Right kidney (tissue), 1 donor: Measurements from ENCODE around the gene MRNIP.

ENCODE experiments used
- DNase-seq: peaks from one replicate; pipeline ENCODE4 v3.0.0-alpha.2; 2016

The MRNIP gene

GRCh38 chr5:179822059-179822432 lies 36.6 kb downstream of the MRNIP start:
- no peak for DNase-seq

DNA sequence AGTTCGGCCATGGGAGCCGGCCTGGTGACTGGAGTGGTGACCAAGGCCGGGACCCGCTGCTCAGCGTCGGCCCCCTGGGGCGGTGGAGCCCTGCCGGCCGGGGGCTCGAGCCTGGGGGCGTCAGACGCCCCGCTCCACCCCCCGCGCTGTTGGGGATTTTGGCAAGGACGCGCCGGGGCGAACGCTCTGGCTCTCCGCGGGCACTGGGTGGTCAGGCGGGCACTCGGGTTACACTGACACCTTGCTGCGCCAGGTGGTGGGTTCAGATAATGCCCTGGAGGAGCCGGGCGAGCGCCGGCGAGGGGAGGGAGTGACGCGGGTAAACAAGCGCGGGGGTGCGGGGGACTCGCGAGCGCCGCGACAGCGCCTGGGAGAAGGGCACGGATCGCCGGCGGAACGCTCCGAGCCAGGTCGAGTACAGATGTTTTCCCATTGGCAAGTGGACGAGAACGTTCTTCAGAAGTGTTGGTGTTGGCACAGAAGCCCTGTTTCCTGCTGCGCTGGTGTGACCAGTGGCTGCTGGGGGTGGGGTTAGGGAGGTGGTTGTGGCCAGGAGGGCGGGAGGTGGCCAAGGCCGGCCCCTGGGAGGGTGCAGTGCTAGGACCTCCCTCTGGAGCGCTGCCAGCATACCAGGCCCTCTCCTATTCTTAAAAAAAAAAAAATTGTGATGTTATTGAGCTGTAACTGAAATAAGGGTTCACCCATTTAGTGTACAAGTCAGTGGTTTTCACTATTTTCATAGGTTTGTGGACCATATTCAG lies 37.1 kb downstream of the MRNIP start:
- DNase-seq, result peak; percentile 89

- DNase-seq, result peak; percentile 98
These were observed 37.9 kb downstream of the MRNIP start, which contains the start of gene SQSTM1 for GRCh38 chr5:179820483-179821297. Gene SQSTM1, plus strand, starts transcription at chr5:179820905. Its CDS starts 32 bp downstream, at chr5:179820937.

DNA sequence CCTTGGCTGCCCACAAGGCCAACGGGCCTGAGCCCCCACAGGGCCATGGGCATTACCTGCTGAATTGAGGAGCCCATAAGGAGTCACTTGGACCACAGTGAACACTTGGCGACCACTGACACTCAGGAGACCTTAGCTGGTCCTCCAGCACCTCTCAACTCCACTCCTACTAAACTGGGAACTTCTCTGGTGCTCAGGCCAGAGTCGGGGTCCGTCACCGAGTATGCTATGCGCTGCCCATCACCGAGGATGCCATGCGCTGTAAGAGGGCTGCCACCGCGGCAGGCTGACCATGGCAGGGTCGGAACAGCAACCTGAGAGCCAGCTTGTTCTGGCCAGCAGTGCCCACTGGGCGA lies 38.5 kb downstream of the MRNIP start:
- no peak for DNase-seq

DNA sequence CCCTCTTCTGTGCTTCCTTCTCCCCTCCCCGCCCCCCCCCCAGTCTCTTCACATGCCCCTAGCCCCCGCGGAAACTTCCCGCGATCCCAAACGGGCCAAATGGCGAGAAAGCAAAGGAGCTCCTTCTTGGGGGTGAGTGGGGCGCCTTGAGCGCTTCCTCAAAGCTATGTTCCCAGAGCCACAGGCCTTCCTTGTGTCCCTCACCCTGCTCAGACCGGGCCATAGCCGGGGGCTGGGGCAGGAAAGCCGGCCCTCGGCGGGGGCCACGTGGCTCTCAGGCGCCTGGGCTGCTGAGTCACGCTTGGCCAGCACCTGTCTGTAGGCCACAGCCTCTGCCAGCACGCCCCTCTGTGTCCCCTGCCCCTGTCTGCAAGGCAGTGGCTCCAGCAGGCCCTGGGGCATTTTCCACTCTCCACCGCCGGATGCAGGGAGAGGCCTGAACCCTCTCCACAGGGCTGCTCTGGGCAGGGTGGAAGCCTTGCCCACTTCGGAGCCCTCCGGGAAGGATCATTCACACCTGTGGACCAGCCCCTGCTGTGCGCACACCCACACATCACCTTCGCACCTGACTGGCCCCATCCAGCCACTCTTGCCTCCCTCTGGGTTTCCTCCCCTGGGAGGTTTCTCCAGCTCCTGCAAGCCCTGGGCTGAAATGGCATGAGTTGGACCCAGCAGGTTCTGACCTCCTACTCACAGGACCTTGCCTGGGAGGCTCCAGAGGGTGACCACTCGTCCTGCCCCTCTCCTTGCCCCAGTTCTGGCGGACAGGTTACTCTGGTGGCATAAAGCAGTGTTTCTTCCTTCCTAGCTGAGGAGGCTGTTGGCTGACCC lies 39.1 kb downstream of the MRNIP start:
- peak; percentile 73 for DNase-seq

DNA sequence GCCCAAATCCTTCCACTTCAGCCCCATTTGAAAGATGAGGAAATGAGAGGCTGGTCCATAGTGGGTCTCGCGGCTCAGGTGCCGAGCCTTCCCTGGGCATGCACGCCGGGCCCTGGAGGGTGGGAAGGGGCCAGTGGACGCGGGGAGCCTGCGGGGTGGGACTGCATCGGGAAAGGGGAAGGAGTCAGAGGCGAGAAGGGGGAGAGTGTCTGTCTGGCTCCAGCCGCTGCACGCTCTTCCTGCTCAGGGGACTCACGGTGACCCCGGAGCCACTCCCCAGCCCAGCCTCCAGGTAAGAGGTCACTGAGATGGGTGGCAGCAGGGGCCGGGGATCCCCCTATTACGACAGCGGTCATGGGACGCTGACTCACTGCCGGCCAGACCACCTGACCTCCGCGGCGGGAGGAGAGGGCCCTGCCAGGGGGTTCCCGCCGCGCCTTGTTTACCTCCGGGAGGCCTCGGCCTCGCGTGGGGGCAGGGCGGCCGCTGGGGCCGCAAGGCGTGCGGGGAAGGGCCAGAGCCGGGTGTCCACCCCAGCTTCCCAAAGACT lies 39.8 kb downstream of the MRNIP start:
- DNase-seq, result peak; percentile 76

GRCh38 chr5:179817890-179818745 lies 40.5 kb downstream of the MRNIP start:
- no peak for DNase-seq

DNA sequence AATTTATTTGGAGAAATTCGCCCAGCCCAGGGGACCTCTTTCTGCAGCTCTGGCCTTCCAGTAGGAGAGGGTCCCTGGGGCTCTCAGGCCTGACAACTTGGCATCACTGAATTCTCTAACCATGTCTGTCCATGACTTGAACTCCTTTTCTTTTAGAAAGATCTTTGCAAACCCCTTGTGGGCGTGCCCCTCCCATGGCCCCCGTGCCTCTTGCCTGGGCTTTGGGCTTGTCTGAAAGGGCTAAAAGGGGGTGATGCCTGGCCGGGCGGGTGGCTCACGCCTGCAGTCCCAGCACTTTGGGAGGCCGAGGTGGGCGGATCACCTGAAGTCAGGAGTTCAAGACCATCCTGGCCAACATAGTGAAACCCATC lies 41.2 kb downstream of the MRNIP start:
- DNase-seq, result no peak

DNA sequence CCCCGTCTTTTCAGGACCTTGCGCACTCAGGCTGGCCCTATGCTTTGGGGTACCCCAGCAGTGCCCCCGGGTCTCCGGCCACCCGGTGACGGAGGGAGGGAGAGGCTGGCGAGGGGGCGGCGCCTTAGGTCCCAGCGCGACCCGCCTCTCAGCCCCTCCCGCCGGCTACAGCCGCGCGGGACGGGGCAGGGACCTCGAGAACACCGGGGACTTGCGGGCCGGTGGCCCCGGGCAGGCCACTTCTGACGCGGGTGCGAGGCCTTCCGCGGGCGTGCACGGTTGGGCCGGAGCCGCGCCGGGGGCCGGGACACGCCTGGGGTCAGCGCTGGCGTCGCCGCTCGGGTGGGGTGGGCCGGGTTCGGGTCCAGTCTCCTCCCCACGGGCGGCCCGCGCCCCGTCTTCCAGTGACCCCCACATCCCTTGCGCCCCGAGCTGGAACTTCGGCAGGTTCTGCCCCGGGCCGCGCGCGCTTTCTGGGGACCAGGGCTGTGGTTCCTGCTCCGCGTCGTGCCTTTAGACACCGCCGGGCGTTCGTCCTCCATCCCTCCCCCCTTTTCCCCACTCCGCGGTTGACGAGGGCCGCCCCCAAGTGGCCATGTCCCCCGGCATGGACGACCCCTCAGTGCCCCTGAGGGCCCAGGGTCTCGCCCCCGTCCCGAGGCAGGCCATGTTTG lies 41.7 kb downstream of the MRNIP start:
- peak; percentile 56 for DNase-seq

- no peak for DNase-seq
These were observed 42.2 kb downstream of the MRNIP start for GRCh38 chr5:179816401-179816795.

DNA sequence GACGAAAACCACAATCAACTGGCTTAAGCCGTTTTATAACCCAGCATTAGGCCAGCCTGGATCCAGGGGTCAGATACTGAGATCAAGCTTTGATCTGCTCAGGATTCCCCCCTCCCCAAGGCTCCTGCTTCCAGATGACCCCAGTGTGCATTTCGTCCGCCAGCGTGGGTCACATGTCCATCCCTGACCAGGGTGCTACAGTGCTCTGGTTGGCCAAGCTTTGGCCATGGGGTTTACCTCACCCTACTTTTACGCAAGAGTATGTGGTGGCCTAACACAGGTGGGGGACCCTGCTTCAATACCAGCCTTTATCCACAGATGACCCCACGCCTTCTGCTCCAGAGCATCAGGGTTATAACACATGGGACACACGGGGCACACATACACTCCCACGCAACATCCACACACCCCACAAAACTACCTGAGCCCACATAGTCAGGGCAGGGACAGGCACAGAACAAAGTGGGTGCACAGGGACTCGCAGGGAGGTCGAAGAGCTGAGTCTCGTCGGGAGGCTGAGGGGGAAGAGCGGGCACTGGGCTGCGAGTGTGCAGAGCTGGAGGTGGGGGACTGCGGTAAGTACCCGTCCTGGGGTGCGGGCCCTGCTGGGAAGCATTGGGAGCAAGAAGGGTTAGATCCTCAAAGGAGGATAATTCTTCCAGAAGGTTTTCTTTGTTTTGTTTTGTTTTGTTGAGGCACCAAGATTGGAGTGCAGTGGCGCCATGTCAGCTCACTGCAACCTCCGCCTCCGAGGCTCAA lies 42.9 kb downstream of the MRNIP start:
- no peak for DNase-seq

DNA sequence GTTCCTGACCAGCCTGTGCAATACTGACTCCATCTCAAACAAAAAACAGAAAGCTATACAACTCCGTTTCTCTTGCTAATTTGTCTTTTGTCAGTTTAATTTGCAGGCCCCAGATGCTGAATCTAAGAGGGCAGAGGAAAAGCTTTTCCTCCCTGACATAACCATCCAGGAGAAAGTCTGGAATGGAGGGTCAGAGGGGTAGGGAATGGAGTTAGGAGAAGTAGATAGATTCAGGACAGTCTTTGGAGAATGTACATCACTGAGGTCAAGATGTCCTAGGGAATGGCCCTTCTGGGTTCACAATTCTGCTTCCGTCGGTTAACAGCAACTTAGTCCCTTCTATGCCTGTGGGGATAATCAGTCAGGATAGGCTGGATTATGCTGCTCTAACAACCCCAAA lies 44.5 kb downstream of the MRNIP start:
- no peak for DNase-seq

DNA sequence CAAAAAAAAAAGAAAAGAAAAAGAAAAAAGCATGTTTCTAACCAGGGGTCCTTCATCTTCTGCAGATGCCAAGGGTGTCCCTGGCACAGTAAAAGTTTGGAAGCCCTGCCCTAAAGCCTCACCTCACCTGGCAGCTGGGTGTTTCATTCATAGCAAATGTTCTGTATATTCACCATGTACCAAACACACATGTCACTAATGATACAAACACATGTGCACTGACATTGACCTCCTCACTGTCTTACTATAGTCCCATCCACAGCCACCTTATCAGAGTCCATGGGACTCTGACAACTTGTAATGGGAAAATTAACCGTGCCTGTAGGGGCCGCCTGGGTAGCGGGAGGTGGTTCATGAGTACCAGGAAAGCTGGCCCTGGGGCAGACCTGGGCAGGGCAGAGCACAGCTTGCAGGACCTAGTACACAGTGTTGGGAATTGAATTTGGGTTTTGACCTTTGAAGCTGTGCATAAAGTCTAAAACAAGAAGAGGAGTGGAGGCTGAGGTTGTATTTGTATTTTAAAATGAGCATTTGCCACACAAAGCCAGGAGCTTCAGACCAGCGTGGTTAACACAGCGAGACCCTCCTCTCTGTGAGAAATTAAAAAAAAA lies 45.5 kb downstream of the MRNIP start:
- DNase-seq, result no peak

GRCh38 chr5:179812135-179812825 lies 46.3 kb downstream of the MRNIP start:
- no peak for DNase-seq

DNA sequence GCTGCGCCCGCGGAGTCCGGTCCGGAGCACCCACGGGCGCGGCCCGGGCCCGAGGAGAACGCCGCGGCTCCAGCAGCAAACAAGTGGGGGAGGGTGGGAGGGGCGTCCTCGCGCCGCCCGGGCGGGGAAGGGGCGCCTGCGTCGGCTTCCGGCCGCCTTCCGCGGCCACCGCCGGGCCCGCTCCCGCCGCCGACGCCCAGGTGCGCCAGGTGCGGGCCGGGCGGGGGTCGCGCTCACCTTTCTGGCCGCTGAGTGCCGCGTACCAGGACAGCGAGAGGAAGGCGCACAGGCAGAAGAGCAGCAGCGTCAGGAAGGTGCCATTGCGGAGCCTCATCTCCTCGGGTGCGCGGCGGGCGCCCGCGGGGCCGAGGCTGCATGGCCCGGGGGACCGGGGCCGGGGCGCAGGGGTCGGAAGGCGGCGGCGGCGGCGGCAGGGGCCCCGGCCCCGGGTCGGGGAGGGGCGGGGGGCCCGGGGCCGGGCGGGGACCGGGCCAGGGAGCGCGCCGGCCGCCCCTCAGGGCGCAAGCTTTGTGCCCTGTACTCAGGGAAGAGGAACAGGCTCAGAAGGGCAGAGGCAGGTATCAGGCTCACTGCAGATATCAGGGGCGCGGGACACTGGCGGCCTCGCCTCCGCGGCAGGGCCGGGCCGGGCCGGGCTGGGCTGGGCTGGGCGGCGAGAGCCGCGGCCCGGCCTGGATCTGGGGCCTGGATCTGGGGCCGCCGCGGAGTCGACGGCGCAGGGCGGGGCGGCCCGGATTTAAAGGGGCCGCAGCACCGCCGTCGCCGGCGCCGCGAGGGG lies 52.2 kb downstream of the MRNIP start, which contains the start of gene MGAT4B:
TSS of gene MGAT4B (minus strand) at position 617 of the 799 bp plus-strand sequence. CDS start at position 334, 283 bp downstream.
- DNase-seq, result peak; percentile 76

DNA sequence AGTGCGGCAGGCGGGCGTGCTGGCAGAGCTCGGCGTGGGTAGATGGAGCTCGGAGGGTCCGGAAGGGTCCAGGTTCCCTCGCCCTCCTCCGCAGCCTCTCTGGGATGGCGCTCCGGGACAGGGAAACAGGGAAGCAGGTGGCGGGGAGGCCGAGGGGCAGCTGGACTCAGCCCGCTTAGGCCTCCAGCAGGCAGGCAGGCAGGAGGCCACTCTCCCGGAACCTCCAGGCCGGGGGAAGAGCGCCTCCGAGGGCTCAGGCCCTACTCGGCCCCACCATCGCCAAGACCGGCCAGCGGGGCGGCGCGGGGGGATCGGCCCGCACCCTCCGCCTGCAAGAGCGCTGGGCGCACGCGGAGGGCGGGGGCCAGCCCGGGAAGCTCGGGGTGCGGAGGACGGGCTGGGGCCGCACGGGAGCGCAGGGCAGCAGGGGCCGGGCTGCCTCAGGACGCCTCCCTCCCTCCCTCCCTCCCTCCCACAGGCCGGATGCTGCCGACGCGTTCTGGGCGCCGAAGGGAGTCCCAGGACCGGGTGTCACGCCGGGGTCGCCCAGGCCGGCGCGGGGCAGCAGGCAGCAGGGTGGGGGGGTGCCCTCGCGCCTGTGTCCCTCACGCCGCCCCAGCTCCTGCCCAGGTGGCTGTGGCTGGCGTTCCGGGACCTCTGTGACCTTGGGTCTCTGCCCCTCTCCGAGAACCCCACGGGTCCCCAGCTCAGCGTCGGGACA lies 52.9 kb downstream of the MRNIP start:
- peak; percentile 82 for DNase-seq

DNA sequence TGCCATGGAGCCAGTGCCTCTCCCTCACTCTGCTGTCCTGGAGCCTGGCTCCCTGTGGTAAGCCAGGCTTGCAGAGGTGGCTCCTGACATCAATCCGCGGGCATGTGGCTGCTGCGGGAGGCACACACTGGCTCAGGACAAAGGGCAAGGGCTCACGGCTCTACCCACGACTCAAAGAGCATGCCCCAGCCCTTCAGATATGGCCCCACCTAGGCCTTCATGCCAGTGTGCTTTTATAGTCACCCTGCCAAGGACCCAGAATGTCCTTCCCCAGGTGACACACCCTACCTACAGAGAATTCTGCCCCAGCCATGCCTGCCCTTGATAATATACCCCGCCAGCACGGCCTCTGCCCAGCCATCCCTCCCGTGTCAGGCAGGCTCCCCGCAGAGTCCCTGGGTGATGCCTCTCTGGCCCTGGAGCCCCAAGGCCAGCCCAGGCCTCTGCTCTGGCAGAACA lies 53.5 kb downstream of the MRNIP start:
- no peak for DNase-seq
